Nephron progenitor cell (in vitro differentiated cells): ENCODE results near the gene SGMS1.
"Not testable (repeated sequence)": the region's sequence is repeated elsewhere in the genome, so short reads cannot be mapped to it uniquely, and the experiment has no call there.

ENCODE experiments used
- DNase-seq: peaks from one replicate; pipeline ENCODE4 v3.0.0; 2021
- H3K27ac Mint-ChIP-seq: 2 replicates; pipeline ENCODE4 v1.8.0; 2021; ENCODE audit warnings: mild to moderate bottlenecking, moderate library complexity, mixed read lengths
- H3K27me3 Mint-ChIP-seq: 2 replicates; pipeline ENCODE4 v1.8.0; 2021; ENCODE audit warnings: mild to moderate bottlenecking, low read depth, mixed read lengths; ENCODE audit not compliant: poor library complexity
- H3K36me3 Mint-ChIP-seq: 2 replicates; pipeline ENCODE4 v1.8.0; 2021; ENCODE audit warnings: low read depth, mixed read lengths
- H3K4me1 Mint-ChIP-seq: 2 replicates; pipeline ENCODE4 v1.8.0; 2021; ENCODE audit warnings: mixed read lengths
- H3K4me3 Mint-ChIP-seq: 2 replicates; pipeline ENCODE4 v1.8.0; 2021; ENCODE audit warnings: mild to moderate bottlenecking, moderate library complexity, mixed read lengths
- H3K9me3 Mint-ChIP-seq: 2 replicates; pipeline ENCODE4 v1.8.0; 2021; ENCODE audit warnings: mild to moderate bottlenecking, moderate library complexity, mixed read lengths
- TF ChIP-seq, protein P1 (sequence below): fragments of 200-600 bp; sonication (generic); IDR thresholded peaks from 2 replicates; pipeline ENCODE4 v1.5.0; 2021; ENCODE audit warnings: antibody characterized with exemption

The SGMS1 gene

DNA sequence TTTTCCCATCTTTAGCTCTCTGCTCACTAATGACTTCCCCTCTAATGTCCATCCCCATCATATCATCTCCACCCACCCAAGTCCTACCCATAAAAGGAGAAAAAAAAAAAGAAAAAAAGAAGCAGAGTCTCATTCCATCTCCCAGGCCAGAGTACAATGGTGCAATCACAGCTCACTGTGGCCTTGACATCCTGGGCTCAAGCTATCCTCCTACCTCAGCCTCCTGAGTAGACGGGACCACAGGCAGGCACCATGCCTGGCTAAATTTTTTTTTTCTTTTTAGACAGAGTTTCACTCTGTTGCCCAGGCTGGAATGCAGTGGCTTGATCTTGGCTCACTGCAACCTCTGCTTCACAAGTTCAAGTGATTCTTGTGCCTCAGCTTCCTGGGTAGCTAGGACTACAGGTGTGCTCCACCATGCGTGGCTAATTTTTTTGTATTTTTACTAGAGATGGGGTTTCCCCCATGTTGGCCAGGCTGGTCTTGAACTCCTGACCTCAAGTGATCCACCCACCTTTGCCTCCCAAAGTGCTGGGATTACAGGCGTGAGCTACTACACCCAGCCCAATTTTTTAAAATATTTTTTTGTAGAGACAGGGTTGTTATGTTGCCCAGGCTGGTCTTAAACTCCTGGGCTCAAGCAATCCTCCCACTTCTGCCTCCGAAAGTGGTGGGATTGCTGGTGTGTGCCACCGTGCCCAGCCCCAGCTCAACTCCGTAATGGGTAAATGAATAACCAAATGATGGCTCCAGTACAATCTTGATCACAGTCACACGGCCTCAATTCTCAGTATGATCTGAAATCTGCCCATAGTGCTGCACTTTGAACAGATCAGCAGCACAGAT, 24.6 kb upstream of the SGMS1 start:
- Mint-ChIP-seq H3K27me3 (no peaks in the 10 kb centered on the region), H3K9me3 (no peaks in the 10 kb centered on the region), H3K4me3 (no peak overlapping the region), H3K27ac (no peak overlapping the region), H3K36me3 (no peaks in the 10 kb centered on the region), H3K4me1 (peaks cover 22% of the 10 kb centered on the region)
- TF ChIP-seq, protein P1, sequence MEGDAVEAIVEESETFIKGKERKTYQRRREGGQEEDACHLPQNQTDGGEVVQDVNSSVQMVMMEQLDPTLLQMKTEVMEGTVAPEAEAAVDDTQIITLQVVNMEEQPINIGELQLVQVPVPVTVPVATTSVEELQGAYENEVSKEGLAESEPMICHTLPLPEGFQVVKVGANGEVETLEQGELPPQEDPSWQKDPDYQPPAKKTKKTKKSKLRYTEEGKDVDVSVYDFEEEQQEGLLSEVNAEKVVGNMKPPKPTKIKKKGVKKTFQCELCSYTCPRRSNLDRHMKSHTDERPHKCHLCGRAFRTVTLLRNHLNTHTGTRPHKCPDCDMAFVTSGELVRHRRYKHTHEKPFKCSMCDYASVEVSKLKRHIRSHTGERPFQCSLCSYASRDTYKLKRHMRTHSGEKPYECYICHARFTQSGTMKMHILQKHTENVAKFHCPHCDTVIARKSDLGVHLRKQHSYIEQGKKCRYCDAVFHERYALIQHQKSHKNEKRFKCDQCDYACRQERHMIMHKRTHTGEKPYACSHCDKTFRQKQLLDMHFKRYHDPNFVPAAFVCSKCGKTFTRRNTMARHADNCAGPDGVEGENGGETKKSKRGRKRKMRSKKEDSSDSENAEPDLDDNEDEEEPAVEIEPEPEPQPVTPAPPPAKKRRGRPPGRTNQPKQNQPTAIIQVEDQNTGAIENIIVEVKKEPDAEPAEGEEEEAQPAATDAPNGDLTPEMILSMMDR = no peak
- no peak for DNase-seq

DNA sequence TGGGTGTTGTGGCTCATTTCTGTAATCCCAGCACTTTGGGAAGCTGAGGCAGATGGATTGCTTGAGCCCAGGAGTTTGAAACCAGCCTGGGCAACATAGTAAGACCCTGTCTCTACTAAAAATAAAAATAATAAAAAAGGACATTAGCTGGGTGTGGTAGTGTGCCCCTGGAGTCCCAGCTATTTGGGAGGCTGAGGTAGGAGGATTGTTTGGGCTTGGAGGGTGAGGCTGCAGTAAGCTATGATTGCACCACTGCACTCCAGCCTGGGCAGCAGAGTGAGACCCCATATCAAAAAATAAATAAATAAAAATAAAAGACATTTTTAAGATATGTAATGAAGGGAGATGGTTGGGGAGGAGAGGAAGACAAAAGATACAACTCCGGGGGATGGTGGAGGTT, 23.6 kb upstream of the SGMS1 start:
- H3K36me3 Mint-ChIP-seq, H3K27me3 Mint-ChIP-seq, DNase-seq, H3K27ac Mint-ChIP-seq, H3K9me3 Mint-ChIP-seq, H3K4me3 Mint-ChIP-seq: not testable (repeated sequence)
- peaks cover 21% of the 10 kb centered on the region for H3K4me1 Mint-ChIP-seq

DNA sequence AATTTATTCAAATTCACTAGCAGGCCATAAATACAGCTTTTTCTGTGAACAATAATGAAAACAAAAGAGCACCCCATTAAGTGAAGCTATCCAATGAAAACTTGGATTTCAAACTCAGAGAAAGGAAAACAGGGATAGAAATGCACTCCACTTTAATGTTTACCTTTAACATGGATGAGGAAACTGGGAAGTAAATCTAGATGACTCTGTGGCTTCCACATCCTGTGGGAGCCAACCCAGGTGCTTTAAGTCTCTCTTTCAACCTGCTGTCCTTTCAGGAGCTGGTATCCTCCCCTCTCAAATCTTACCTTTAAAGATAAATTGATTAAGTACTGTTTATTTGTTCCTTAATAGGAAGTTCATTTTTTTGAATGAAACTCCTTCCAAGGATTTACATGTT, 21.5 kb upstream of the SGMS1 start:
- peaks cover 21% of the 10 kb centered on the region for H3K4me1 Mint-ChIP-seq
- TF ChIP-seq, protein P1 = no peak
- H3K27ac Mint-ChIP-seq = no peak overlapping the region
- no peaks in the 10 kb centered on the region for H3K9me3 Mint-ChIP-seq
- H3K27me3 Mint-ChIP-seq = no peaks in the 10 kb centered on the region
- DNase-seq = no peak
- no peaks in the 10 kb centered on the region for H3K36me3 Mint-ChIP-seq
- H3K4me3 Mint-ChIP-seq = no peak overlapping the region

DNA sequence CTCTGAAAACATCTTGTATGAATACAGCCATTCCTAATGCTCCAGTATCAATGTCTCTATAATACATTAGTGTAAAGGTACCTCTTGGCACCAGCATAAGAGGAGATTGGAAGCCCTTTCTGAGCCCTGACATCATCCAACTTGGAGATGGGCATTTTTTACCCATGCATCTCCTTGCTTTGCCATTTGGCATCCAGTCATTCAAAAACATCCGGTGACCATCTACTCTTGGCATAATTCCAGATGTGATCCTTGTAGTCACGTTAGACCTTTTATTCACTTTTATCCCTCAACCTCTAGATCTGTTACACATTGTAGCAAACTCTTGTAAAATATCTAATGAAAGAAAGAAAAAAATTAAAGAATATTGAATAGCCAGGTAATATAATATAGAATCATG, 17.9 kb upstream of the SGMS1 start:
- Mint-ChIP-seq H3K36me3 (no peaks in the 10 kb centered on the region), H3K27ac (no peak overlapping the region), H3K27me3 (no peaks in the 10 kb centered on the region), H3K4me1 (peaks cover 21% of the 10 kb centered on the region), H3K9me3 (no peaks in the 10 kb centered on the region), H3K4me3 (no peak overlapping the region)
- TF ChIP-seq, protein P1 = no peak
- no peak for DNase-seq

DNA sequence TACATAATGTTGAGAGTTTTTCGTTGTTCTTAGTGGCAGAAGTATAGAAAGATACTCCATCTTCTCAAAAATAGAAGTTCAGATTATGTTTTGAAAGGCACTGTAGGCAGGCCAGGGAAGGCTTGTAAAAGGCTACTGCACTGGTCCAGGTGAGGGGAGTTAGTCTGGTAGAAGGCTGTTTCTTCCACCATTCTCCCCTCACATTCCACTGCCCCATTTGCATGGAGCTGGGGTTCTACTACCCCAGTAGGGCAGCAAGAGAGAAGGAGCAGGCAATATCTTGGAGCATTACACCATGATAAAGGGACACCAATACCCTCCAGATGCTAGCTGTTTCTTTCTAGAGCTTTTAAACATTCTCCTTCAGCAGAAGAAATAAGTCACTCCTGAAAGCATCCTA, 16.5 kb upstream of the SGMS1 start:
- Mint-ChIP-seq H3K27ac (no peak overlapping the region), H3K27me3 (no peaks in the 10 kb centered on the region), H3K4me1 (peaks cover 13% of the 10 kb centered on the region), H3K4me3 (no peak overlapping the region), H3K36me3 (no peaks in the 10 kb centered on the region), H3K9me3 (no peaks in the 10 kb centered on the region)
- no peak for DNase-seq
- TF ChIP-seq, protein P1 = no peak

DNA sequence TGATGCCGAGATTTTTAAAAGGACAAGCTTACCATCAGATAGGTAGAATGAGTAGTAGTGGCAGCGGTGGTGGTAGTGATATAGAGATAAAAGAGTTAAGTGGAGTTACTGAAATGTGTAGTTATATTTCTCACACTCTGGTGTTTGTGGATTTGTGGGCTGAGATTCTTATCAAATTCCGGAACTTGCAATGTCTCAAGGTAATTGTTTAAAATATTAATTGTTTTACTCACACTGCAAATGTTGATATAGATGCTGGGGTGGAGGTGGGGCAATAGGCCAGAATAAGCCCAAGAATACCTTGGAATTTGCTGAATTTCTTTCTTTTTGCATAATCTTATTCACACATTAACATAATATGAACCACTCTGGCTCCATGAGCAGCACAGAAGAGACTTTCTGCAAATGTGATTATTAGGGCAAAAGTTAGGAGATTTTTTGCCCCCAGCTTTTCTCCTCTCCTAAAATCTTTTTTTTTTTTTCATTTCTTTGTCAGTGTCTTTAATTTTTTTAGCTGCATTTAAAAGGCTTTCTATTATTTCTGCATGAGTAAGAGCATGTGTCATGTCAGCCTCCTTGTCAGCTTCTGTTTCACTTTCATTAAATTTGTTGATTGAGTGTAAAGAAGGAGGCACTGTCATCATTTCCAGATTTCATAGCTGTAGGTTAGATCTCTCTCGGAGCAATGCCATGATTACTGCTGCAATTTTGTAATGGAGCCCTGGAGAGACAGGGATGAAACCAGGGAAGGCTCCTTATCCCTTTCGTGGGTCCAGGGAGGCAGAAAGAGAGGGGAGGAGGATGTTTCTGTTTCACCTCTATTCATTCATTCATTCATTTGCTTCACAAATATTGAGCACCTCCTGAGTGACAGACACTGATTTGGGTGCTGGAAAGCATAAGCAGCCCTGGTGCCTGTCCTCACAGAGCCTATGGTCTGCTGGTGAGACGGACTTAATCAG, 13.1 kb upstream of the SGMS1 start:
- peaks cover 2% of the 10 kb centered on the region for H3K36me3 Mint-ChIP-seq
- TF ChIP-seq, protein P1 = no peak
- no peak overlapping the region for H3K4me3 Mint-ChIP-seq
- H3K4me1 Mint-ChIP-seq = no peaks in the 10 kb centered on the region
- no peak for DNase-seq
- no peaks in the 10 kb centered on the region for H3K9me3 Mint-ChIP-seq
- no peak overlapping the region for H3K27ac Mint-ChIP-seq
- no peaks in the 10 kb centered on the region for H3K27me3 Mint-ChIP-seq
